Central memory CD8-positive, alpha-beta T cell (primary cell): ENCODE data around the gene PRSS56.
"Not testable (repeated sequence)": the region's sequence is repeated elsewhere in the genome, so short reads cannot be mapped to it uniquely, and the experiment has no call there.

ENCODE experiments used
- ATAC-seq: fragments of 150-1000 bp; cut with Tn5 transposase; replicated peaks from 2 replicates; pipeline ENCODE4 v1.10.0; 2022; ENCODE audit warnings: mild to moderate bottlenecking, moderate FRiP score, moderate number of reproducible peaks; ENCODE audit not compliant: poor library complexity, severe bottlenecking; ENCODE audit errors: extremely low read depth
- DNase-seq, 2 donors: peaks; one replicate each; pipeline ENCODE4 v3.0.0; 2021; ENCODE audit warnings: low spot score in 2 of 2
- H3K27ac Mint-ChIP-seq: one replicate; pipeline ENCODE4 v1.8.0; 2022; ENCODE audit warnings: low read depth, mild to moderate bottlenecking, moderate library complexity, mixed read lengths
- H3K27me3 Mint-ChIP-seq: one replicate; pipeline ENCODE4 v1.8.0; 2022; ENCODE audit warnings: mixed read lengths
- H3K36me3 Mint-ChIP-seq: one replicate; pipeline ENCODE4 v1.8.0; 2022; ENCODE audit warnings: mild to moderate bottlenecking, moderate library complexity, mixed read lengths; ENCODE audit not compliant: insufficient read depth
- H3K4me1 Mint-ChIP-seq: one replicate; pipeline ENCODE4 v1.8.0; 2022; ENCODE audit warnings: mixed read lengths
- H3K4me3 Mint-ChIP-seq: one replicate; pipeline ENCODE4 v1.8.0; 2022; ENCODE audit warnings: mild to moderate bottlenecking, moderate library complexity, mixed read lengths
- H3K9me3 Mint-ChIP-seq: one replicate; pipeline ENCODE4 v1.8.0; 2022; ENCODE audit warnings: mixed read lengths

Gene PRSS56

DNA sequence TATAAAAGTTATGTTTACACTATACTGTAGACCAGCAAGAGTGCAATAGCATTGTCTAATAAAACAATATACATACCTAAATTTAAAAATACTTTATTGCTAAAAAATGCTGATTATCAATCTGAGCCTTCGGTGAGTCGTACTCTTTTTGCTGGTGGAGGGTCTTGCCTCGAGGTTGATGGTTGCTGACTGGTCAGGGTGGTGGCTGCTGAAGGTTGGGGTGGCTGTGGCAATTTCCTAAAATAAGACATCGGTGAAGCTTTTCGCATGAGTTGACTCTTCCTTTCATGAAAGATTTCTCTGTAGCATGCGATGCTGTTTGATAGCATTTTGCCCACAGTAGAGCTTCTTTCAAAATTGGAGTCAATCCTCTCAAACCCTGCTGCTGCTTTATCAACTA is 27.8 kb downstream of the PRSS56 start:
- no peak overlapping the region for H3K27ac Mint-ChIP-seq
- H3K4me3 Mint-ChIP-seq = peak overlapping the region; percentile 98
- no peak for DNase-seq
- H3K4me1 Mint-ChIP-seq = peaks cover 57% of the 10 kb centered on the region
- no peaks in the 10 kb centered on the region for H3K27me3 Mint-ChIP-seq
- H3K36me3 Mint-ChIP-seq = peaks cover 22% of the 10 kb centered on the region
- ATAC-seq = no peak
- no peaks in the 10 kb centered on the region for H3K9me3 Mint-ChIP-seq

DNA sequence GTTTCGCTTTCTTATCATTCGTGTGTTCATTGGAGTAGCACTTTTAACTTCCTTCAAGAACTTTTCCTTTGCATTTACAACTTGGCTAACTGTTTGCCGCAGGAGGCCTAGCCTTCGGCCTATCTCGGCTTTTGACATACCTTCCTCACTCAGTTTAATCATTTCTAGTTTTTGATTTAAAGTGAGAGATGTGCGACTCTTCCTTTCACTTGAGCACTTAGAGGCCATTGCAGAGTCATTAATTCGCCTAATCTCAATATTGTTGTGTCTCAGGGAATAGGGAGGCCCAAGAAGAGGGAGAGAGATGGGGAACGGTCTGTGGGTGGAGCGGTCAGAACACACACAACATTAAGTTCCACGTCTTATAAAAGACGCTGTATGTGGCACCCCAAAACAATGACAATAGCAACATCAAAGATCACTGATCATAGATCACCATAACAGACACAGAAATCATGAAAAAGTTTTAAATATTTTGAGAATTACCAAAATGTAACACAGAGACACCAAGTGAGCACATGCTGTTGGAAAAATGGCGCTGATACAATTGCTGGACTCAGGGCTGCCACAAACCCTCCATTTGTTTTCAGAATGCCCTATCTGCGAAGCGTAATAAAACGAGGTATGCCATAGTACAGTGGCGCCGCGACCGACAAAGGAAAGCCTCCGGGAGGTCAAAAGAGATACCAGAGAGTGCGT is 29.6 kb downstream of the PRSS56 start:
- ATAC-seq (peak; percentile 5), DNase-seq (no peak)
- H3K36me3 Mint-ChIP-seq = peaks cover 22% of the 10 kb centered on the region

DNA sequence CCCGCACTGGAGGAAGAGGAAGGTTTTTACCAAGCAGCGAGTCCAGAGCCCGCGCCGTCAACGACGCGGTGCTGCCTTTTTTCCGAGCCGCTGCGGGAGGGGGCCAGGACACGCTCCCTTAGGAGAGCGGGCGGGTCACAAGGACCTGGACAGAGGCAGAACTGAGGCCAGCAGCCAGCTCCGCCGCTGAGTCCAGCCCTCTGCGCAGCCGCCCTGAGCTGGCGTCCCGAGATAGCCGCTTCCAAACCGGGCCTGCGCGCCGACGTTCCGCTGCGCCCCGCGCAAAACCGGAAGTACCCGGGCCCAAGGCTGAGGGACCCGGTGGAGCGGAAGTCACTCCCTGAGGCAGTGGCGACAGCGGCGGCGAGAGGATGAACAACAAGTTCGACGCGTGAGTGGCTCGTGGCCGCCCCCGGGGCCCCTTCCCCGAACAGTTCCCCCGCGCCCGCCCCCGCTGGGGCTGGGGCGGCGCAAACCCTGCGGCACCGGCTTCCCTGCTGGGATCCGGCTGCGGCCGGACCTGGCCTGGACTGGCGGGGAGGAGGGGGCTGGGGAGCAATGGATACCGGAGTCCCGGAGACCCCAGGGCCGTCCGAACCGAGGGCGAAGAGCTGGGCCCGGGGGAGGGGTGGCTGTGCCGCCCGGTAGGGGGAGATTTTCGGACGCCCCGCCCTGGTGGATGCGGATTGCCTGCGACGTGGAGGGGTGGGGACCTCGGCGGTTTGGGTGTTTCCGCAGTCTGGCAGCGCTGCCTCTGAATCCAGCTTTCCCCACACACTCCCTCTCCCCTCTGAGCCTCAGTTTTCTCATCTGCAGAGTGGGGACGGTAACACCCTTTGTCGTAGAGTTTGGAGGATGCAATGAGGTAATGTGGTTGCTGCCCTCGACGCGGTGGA is 30.4 kb downstream of the PRSS56 start, which contains the start of the genes EIF4E2 and TIGD1:
EIF4E2 (plus strand) TSS at position 336 of the 896 bp plus-strand sequence; CDS start at position 372, 36 bp downstream.
TIGD1 (minus strand) TSS at position 204 of the 896 bp plus-strand sequence. CDS start 675 bp downstream, outside the sequence.
- Mint-ChIP-seq H3K4me1 (peaks cover 73% of the 10 kb centered on the region), H3K27ac (peak within 1 kb of the TSS; percentile 95), H3K36me3 (peaks cover 21% of the 10 kb centered on the region), H3K9me3 (no peaks in the 10 kb centered on the region), H3K27me3 (no peaks in the 10 kb centered on the region), H3K4me3 (peak within 1 kb of the TSS; percentile 98)
- DNase-seq (peak; percentile 76 to 81), ATAC-seq (peak; percentile 89)

More for the DNA sequence above, 29.6 kb downstream of the PRSS56 start:
- Mint-ChIP-seq H3K27ac (peak overlapping the region; percentile 95), H3K4me1 (peaks cover 69% of the 10 kb centered on the region), H3K9me3 (no peaks in the 10 kb centered on the region), H3K27me3 (no peaks in the 10 kb centered on the region), H3K4me3 (peak overlapping the region; percentile 98)

DNA sequence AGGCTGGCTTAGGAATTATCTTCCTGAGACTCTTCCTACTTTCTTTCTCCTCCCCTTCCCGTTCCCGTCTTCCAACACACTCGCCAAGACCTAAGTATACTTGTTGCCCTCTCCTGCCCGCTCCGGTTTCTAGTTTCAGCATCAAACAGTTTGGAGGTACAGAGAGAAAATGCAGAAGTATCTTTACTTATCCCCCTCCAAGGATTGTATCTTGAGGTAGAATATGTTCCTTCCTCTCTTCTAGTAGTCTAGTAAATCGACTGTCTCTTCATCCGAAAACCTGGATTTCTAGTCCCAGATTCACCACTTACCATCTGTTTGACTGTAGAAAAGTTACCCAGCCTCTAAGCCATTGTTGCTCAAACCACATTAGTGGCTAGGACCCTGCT is 31.1 kb downstream of the PRSS56 start:
- no peak for ATAC-seq
- peaks cover 80% of the 10 kb centered on the region for H3K4me1 Mint-ChIP-seq

DNA sequence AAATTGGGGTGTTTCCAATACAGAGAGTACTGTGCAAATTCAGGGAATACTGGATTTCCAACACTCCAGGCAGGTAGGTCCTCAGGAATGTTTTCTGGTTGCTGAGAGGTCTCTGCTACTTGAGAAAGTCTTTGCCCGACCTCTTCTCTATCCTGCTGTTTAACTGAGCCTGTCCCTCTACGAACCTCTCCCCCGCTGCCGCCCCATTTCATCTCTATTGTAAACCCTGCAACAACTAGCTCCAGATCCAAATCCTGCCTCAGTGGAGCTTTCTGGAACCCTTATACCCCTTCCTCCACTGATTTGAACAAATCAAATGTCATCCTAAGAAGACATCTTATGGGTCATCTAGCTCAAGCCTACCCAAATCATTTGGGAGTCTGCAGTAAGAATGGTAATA is 31.6 kb downstream of the PRSS56 start:
- H3K4me1 Mint-ChIP-seq = peaks cover 81% of the 10 kb centered on the region
- peak overlapping the region; percentile 98 for H3K4me3 Mint-ChIP-seq
- peaks cover 29% of the 10 kb centered on the region for H3K36me3 Mint-ChIP-seq
- H3K27me3 Mint-ChIP-seq = no peaks in the 10 kb centered on the region
- H3K27ac Mint-ChIP-seq = peak overlapping the region; percentile 95
- no peaks in the 10 kb centered on the region for H3K9me3 Mint-ChIP-seq
- DNase-seq (no peak), ATAC-seq (no peak)

More for the DNA sequence above, 31.1 kb downstream of the PRSS56 start:
- DNase-seq = no peak
- Mint-ChIP-seq H3K36me3 (peaks cover 25% of the 10 kb centered on the region), H3K9me3 (no peaks in the 10 kb centered on the region), H3K27me3 (no peaks in the 10 kb centered on the region), H3K4me3 (peak overlapping the region; percentile 98), H3K27ac (peak overlapping the region; percentile 95)

DNA sequence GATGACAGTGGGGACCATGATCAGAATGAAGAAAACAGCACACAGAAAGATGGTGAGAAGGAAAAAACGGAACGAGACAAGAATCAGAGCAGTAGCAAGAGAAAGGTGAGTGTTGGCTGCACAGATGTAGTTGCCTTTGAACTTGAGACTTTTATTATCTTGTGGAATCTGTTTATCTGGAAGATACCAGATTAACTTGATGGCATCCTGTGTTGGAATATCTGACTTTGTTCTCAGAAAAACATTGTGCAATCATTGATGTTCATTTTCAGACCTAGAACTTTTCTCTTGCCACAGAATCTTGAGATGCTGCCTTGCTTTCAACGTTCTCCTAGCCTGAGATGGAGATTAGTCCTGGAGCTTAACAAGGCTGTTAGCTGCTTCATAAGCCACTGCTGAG is 36.2 kb downstream of the PRSS56 start:
- Mint-ChIP-seq H3K36me3 (peaks cover 47% of the 10 kb centered on the region), H3K4me3 (no peak overlapping the region), H3K27ac (no peak overlapping the region), H3K9me3 (no peaks in the 10 kb centered on the region), H3K27me3 (no peaks in the 10 kb centered on the region), H3K4me1 (peaks cover 57% of the 10 kb centered on the region)
- ATAC-seq (no peak), DNase-seq (no peak)

DNA sequence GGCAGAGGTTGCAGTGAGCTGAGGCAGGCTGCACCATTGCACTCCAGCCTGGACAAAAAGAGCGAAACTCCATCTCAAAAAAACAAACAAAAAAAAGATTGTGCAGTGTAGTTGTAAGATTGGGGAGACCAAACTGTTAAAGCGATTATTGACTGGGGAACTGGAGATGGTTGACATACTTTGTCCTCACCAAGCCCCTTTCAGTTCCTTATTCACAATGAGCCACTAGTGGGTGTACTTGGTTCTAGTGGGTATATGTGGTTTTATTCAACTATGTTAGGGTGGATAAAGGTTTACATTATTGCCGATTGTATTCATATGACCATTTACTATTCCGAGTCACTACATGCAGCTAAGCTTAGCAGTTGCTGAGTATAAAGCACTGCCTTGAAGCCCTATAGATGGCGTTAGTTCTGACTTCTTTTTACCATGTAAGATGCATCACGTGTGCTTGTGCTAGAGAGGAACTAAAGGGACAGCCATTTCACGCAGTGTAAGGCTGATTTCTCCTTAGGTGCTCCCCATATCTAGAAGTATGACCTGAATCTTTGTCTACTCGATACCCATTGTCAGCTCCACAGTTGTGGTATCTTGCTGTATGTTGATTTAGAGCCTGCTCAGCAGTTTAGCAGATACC is 42.4 kb downstream of the PRSS56 start:
- H3K4me1 Mint-ChIP-seq = peaks cover 6% of the 10 kb centered on the region
- ATAC-seq (no peak), DNase-seq (no peak)
- no peaks in the 10 kb centered on the region for H3K27me3 Mint-ChIP-seq
- H3K4me3 Mint-ChIP-seq = no peak overlapping the region
- H3K9me3 Mint-ChIP-seq = no peaks in the 10 kb centered on the region
- peaks cover 73% of the 10 kb centered on the region for H3K36me3 Mint-ChIP-seq
- peak overlapping the region; percentile 38 for H3K27ac Mint-ChIP-seq

DNA sequence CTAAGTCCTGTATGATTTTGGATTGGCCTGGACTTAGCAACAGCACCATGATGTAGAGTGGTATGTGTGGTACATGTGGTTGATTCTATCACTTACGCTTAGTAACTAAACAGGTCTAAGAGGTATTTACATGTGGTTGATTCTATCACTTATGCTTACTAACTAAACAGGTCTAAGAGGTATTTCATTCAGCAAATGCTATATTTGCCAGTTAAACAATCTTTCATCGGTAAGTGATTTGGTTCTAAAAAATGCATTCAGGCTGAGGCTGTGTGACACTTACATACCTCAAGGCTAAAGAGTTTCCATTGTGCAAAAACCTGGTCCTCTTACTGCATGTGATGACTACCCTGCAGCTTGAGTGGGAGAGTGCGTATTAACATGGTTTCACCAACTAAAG is 43.4 kb downstream of the PRSS56 start:
- Mint-ChIP-seq H3K36me3 (peaks cover 75% of the 10 kb centered on the region), H3K27ac (peak overlapping the region; percentile 38), H3K4me1 (peaks cover 6% of the 10 kb centered on the region), H3K9me3 (no peaks in the 10 kb centered on the region), H3K4me3 (no peak overlapping the region), H3K27me3 (no peaks in the 10 kb centered on the region)
- DNase-seq = no peak
- ATAC-seq = no peak

DNA sequence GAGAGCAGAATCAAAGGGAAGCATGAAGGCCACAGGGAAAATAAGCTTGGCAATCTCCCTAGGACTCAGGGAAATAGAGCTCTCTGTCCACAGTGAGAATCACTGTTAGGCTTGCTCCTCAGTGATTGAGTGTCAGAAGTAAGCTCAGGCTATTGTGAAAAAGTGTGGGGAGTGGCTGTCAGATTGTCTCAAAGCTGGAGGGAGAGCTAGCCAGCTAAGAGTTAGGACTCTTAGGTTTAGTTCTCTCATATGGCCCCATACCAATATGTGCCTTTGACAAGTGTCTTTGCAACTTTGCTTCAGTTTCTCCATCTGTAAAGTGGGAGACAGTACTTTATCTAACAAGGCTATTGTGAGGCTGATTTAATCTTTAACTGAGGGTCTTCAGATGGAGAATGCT is 47.5 kb downstream of the PRSS56 start:
- H3K36me3 Mint-ChIP-seq = peaks cover 71% of the 10 kb centered on the region
- ATAC-seq = no peak
- no peaks in the 10 kb centered on the region for H3K4me1 Mint-ChIP-seq
- H3K4me3 Mint-ChIP-seq = no peak overlapping the region
- no peak overlapping the region for H3K27ac Mint-ChIP-seq
- no peak for DNase-seq
- H3K27me3 Mint-ChIP-seq = no peaks in the 10 kb centered on the region
- no peaks in the 10 kb centered on the region for H3K9me3 Mint-ChIP-seq

DNA sequence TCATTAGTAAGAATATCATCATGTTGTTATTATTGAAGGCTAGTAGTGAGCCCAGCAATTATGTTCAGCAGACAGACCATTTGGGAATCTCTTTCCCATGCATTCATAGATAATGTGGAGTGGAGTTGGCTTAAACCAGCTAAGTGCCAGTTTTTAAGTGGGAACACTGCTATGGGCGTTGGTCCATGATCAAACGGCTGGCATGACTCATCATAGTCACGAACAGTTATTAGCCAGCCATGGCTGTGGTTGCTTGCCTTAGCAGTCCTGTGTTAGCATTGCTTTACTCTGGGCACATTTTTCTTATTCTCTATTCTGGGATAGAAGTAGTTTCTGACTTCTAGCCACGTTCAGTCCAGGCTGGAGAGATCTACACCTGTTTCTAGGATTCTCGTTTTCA is 48.0 kb downstream of the PRSS56 start:
- Mint-ChIP-seq H3K4me1 (no peaks in the 10 kb centered on the region), H3K9me3 (no peaks in the 10 kb centered on the region), H3K4me3 (no peak overlapping the region), H3K27ac (no peak overlapping the region), H3K27me3 (no peaks in the 10 kb centered on the region), H3K36me3 (peaks cover 72% of the 10 kb centered on the region)
- ATAC-seq (no peak), DNase-seq (no peak)

DNA sequence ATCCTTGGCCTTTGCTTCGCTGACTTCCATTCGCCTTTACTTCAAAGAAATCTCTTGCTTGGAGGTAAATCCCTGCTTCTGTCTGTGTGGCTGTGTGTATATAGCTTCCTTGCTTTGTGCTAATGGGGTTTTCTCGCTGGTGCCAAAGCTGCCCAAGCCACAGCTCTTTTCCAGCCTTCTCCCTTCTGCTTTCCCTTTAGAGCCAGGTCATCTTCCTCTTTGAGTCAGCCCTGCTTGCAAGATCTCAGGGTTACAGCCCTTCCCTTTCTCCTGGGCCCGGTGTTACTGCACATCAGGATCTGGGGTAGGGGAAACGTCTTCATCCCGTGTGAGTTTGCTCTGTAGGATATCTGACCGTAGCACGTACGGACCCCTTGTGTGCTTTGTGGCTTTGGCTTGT is 49.4 kb downstream of the PRSS56 start:
- Mint-ChIP-seq H3K9me3 (no peaks in the 10 kb centered on the region), H3K27me3 (no peaks in the 10 kb centered on the region), H3K36me3 (peaks cover 63% of the 10 kb centered on the region), H3K27ac (no peak overlapping the region), H3K4me3 (no peak overlapping the region), H3K4me1 (no peaks in the 10 kb centered on the region)
- DNase-seq = no peak
- ATAC-seq = no peak

DNA sequence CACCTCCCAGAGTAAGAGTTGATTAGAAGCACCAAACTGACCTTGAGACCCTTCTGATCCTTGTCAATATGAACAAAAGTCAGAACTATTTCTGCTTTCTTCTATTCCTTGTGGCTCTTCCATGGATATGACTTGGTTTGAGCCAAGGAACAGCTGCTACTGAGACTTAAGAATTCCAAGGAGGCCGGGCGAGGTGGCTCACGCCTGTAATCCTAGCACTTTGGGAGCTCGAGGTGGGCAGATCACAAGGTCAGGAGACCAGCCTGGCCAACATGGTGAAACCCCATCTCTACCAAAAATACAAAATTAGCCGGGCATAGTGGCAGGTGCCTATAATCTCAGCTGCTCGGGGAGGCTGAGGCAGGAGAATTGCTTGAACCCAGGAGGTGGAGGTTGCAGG is 50.3 kb downstream of the PRSS56 start:
- ATAC-seq, DNase-seq, H3K9me3 Mint-ChIP-seq, H3K27me3 Mint-ChIP-seq, H3K4me1 Mint-ChIP-seq, H3K4me3 Mint-ChIP-seq: not testable (repeated sequence)
- H3K36me3 Mint-ChIP-seq = peaks cover 58% of the 10 kb centered on the region
- peak overlapping the region; percentile 44 for H3K27ac Mint-ChIP-seq
